HL-60/S4 (cell line): ENCODE results near the gene SLC25A3.
"Not testable (repeated sequence)": the region's sequence is repeated elsewhere in the genome, so short reads cannot be mapped to it uniquely, and the experiment has no call there.

Source experiments
- in situ Hi-C: fragments of 300-500 bp; cut with MboI; formaldehyde crosslinking; loops from 2 replicates; pipeline ENCODE4 v1.14.3; 2022; ENCODE audit warnings: low sequenced_read_pairs

Gene SLC25A3

GRCh38 chr12:98594050-98594835 is 757 bp downstream of the SLC25A3 start:
- in situ Hi-C loops, result no loop called here

GRCh38 chr12:98595243-98595988 is 1.9 kb downstream of the SLC25A3 start:
- in situ Hi-C loops, result no loop called here

DNA sequence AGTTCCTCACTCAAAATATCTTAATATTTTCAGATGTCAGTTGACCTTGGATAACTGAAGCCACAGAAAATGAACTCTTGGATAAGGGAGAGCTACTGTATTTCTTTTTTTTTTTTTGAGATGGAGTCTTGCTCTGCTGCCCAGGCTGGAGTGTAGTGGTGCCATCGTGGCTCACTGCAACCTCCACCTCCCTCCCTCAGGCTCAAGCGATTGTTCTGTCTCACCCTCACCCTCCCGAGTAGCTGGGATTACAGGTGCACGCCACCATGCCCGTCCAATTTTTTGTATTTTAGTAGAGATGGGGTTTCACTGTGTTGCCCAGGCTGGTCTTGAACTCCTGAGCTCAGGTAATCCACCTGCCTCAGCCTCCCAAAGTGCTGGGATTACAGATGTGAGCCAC is 3.8 kb downstream of the SLC25A3 start:
- in situ Hi-C loops, result not testable (repeated sequence)

- in situ Hi-C loops, result no loop called here
Measured at GRCh38 chr12:98601924-98602323, 8.4 kb downstream of the SLC25A3 start.

DNA sequence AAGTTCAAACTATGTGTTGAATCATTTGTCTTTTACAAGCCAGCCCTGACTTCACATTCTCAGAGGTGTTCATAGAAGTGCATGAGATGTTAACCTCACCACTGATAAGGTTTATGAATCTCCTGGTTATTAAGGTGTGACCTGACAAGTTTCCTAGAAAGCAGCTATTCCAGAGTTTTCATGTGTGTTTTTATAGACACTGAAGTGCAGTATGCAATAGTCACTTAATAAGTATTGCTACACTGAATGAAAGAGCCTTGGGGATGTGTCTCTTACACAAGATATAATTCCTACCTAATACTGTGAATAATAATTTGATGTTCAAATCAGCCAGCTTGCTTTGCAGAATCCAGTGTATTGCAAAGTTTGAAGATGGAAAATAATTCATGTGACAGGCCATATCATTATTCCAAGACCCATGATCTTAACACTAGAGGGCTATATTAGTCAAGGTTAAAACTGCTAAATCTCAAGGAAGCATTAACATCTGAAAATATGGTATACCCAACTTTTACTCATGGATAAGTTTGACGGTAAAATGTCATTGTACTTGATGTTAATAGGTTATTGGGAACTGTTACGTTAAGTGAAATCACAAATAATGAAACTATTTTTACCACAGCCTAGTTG is 13.0 kb downstream of the SLC25A3 start:
- in situ Hi-C loops, result no loop called here

GRCh38 chr12:98610596-98610995 is 17.1 kb downstream of the SLC25A3 start:
- in situ Hi-C loops, result no loop called here

- in situ Hi-C loops, result no loop called here
Measured at GRCh38 chr12:98612696-98613334, 19.3 kb downstream of the SLC25A3 start.

GRCh38 chr12:98618952-98619351 is 25.5 kb downstream of the SLC25A3 start:
- in situ Hi-C loops, result no loop called here

DNA sequence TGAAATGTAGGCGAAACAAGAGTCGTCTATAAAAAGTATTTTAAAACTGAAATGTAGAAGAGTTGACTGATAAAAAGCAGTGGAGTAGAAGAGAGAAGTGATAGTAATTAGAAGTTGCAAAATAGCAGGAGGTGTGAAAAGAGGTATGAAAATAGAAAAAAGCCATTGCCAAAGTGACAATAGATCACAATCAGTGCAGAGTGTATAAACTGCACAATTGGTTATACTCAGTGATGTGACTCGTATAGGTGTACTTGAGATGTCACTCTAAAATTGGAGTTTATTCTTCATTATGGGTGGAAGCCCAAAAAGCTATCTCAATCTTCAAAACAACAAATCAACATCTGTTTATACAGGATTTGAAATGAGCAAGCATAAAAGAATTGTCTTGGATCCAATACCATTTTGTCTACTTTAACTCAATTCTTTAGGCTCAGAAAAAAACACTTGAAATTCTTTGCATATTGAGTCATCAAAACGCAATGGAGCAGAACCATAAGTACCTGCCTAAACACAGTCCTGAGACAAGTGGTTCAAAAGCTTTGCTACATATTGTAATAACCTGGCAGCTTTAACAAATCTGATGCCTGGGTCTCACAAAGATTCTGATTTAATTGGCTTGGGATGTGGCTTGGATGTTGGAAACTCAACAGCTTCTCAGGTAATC is 42.3 kb downstream of the SLC25A3 start:
- in situ Hi-C loops, result no loop called here

DNA sequence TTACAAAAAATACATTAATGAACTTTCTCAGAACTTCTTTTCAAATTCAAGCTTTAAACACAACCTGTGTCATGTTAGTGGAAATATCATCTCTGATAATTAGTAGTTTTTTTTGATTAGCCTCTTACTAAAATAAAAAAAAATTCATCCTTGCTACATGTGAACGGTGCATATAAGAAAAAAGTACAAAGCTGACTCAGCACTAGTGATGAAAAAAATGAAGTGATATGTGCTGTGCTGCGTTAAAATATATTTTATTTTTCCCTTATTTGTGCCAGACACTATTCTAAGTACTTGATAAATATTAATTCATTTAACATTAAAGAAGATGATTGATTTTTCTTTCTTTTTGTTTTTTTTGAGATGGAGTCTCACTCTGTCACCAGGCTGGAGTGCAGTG is 43.6 kb downstream of the SLC25A3 start:
- in situ Hi-C loops, result no loop called here

DNA sequence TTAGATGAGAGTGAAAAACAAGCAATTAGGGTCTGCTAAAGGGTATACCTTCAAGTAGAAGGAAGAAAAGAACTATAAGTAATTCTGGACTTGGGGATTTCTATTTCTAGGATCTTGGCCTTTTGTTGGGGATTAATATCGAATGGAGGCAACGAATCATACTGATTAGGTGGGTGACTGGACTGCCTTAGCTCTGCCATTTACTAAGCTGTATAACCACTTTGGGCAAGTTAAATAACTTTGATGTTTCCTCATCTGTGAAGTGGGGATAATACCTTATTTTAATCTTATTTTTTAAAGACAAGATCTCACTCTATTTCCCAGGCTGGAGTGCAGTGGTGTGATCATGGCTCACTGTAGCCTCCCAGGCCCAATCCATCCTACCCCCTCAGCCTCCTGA is 44.5 kb downstream of the SLC25A3 start:
- in situ Hi-C loops, result no loop called here

GRCh38 chr12:98639491-98639890 is 46.0 kb downstream of the SLC25A3 start:
- in situ Hi-C loops, result no loop called here

GRCh38 chr12:98642801-98643200 is 49.3 kb downstream of the SLC25A3 start:
- in situ Hi-C loops, result not testable (repeated sequence)

DNA sequence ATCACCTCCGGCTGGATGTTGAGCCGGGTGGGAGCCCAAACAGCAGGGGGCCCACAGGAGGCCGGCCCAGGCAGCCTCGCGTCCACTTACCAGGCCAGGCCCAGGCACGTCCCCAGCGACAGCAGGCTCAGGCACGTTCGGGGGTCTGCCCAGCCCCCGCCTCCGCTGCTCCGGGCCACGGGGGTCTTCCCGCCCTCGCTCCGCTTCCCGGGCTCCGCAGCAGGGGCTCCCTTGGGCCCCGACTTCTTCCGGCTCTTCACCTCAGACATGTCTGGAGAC is 50.9 kb downstream of the SLC25A3 start:
- in situ Hi-C loops, result no loop called here

- in situ Hi-C loops, result no loop called here
Measured at GRCh38 chr12:98644712-98645571, 51.5 kb downstream of the SLC25A3 start, which contains the start of the genes APAF1 and IKBIP. APAF1 (plus strand) TSS chr12:98645290; CDS start chr12:98648360, 3,070 bp downstream. IKBIP (minus strand) TSS chr12:98644788; CDS start chr12:98644701, 87 bp downstream.

DNA sequence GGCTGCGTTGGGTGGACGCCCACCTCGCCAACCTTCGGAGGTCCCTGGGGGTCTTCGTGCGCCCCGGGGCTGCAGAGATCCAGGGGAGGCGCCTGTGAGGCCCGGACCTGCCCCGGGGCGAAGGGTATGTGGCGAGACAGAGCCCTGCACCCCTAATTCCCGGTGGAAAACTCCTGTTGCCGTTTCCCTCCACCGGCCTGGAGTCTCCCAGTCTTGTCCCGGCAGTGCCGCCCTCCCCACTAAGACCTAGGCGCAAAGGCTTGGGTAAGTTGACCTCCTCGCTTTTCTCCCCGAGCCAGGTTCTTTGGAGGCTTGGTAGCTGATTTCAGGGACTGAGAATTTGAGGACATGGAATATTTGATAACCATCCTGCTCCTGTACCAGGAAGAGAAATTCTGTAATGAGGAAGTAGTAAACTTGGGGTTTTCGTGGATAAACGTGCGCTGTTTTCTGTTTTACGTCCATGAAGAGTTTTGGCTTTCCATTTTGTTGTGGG is 52.1 kb downstream of the SLC25A3 start:
- in situ Hi-C loops, result no loop called here

DNA sequence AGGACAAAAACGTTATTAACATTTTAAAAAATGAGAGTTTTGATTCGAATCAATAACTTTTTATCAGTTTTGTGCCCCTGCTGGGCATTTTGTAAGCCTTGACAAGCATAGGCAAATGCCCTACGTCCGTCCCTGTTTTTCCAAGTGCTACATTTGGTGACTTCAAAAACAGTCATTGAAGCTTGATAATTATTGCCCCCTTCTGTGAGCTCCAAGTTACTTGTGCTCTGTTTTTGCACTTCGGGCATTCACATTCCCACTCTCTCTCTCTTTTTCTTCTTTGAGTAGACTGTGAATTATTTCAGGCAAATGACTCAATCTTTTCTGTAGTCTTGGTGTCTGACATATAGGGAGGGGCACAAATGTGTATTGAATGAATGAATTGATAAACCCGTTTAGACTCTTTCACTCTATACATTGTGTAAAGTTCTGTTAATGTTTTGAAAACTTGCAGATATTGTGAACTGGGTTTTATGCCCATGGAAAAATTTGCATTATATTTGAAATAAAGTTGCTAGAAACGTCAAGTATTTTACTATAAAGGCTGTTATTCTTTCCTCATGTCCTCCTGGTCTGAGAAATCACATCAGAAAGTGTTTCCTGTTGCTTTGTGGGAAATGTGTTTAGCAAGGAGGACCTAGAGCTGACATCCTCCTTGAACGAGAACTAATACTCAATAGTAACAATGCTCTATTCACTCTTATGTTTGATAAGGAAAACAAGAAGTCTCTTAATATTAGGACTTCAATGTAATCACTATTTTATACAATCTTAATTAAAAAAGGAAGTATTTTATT is 53.0 kb downstream of the SLC25A3 start:
- in situ Hi-C loops, result no loop called here

GRCh38 chr12:98651328-98651727 is 57.8 kb downstream of the SLC25A3 start:
- in situ Hi-C loops, result loop anchor here (10.0 kb wide), 1 partner anchor 87 kb away; no protein-coding TSS in a partner anchor
